ENCODE data around the gene GPR63.

GPR63 gene

GRCh38 chr6:96816301-96816817, 20.9 kb downstream of the GPR63 start:
- no peak for DNase-seq

GRCh38 chr6:96814625-96815024, 22.7 kb downstream of the GPR63 start:
- DNase-seq: no peak

GRCh38 chr6:96812077-96812703, 25.1 kb downstream of the GPR63 start:
- DNase-seq: no peak

- no peak for DNase-seq
These were observed 25.6 kb downstream of the GPR63 start for GRCh38 chr6:96811670-96812069.

GRCh38 chr6:96811136-96811535, 26.1 kb downstream of the GPR63 start:
- no peak for DNase-seq

GRCh38 chr6:96809119-96809518, 28.2 kb downstream of the GPR63 start:
- no peak for DNase-seq

GRCh38 chr6:96803106-96803481, 34.2 kb downstream of the GPR63 start:
- DNase-seq: no peak

GRCh38 chr6:96795481-96795880, 41.8 kb downstream of the GPR63 start:
- DNase-seq: no peak

GRCh38 chr6:96794980-96795379, 42.3 kb downstream of the GPR63 start:
- DNase-seq: no peak

- no peak for DNase-seq
These were observed 44.6 kb downstream of the GPR63 start for GRCh38 chr6:96792561-96793190.

- DNase-seq: no peak
These were observed 47.4 kb downstream of the GPR63 start for GRCh38 chr6:96789871-96790270.

- no peak for DNase-seq
These were observed 49.3 kb downstream of the GPR63 start for GRCh38 chr6:96787846-96788580.

GRCh38 chr6:96786336-96786735, 50.9 kb downstream of the GPR63 start:
- no peak for DNase-seq

GRCh38 chr6:96784650-96785049, 52.6 kb downstream of the GPR63 start:
- no peak for DNase-seq

- DNase-seq: no peak
These were observed 54.0 kb downstream of the GPR63 start for GRCh38 chr6:96783307-96783706.

GRCh38 chr6:96781557-96781956, 55.7 kb downstream of the GPR63 start:
- DNase-seq: no peak

- DNase-seq: no peak
These were observed 60.2 kb downstream of the GPR63 start for GRCh38 chr6:96777113-96777512.

- DNase-seq: no peak
These were observed 61.4 kb downstream of the GPR63 start for GRCh38 chr6:96775727-96776400.

GRCh38 chr6:96766769-96767168, 70.5 kb downstream of the GPR63 start:
- DNase-seq: no peak

GRCh38 chr6:96762599-96762998, 74.7 kb downstream of the GPR63 start:
- DNase-seq: no peak

GRCh38 chr6:96761794-96762193, 75.5 kb downstream of the GPR63 start:
- no peak for DNase-seq

- no peak for DNase-seq
These were observed 77.1 kb downstream of the GPR63 start for GRCh38 chr6:96760153-96760687.

- DNase-seq: no peak
These were observed 82.2 kb downstream of the GPR63 start for GRCh38 chr6:96755096-96755495.

Measured in GDM1 (cell line).